ENCODE data around the gene FAM124A. TPM values are rescaled to one million over a fixed set of nuclear protein-coding genes. Genes with fewer than 3 reads are reported as not detected.

Gene FAM124A
- total and polyA plus RNA-seq, 2 of the 8 experiments (the other 6 are each of a cell fraction or from before 2014, with no cell fraction given): 40.7 to 49.9 TPM

DNA sequence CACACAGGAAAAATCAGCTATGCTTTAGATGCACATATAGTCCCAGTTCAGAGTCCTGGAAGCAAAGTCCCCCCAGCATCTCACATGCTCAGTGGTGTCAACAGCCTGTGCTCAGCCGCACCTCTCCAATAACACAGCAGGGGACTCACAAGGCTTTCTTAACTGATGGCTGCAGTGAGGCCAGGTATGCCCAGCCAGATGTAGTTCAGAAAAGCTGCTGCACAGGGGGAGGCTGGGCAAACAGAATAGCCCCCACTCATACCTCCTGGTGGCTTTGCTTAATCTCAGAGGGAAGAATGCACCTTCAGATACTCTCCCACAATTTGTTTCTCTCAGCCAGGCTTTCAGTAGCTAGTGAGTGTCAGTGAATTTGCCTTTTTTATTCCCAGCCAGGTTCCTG, 33.4 kb downstream of the FAM124A start:
- peak overlapping the region in 1 of 2 experiments; percentile 25; a peak in 1 of 4 replicates for H3K4me2 ChIP-seq (ENCODE audit: insufficient read depth in 1 of 2, low read depth in 2 of 2, low read length in 2 of 2)

More for the DNA sequence above, 33.4 kb downstream of the FAM124A start:
- H4K8ac ChIP-seq (ENCODE audit: extremely low read depth, insufficient read depth, low read length): no peak overlapping the region
- no peak overlapping the region; a peak in 1 of 8 replicates for H3K4me3 ChIP-seq (ENCODE audit: extremely low read depth in 1 of 4, insufficient read depth in 2 of 4, low read depth in 3 of 4, low read length in 4 of 4)
- H3K36me3 ChIP-seq (ENCODE audit: control insufficient read depth in 2 of 4, insufficient read depth in 4 of 4, low read length in 3 of 4): peaks cover 13 to 70% (median 43%) of the 10 kb centered on the region in 4 experiments
- TF ChIP-seq POLR2AphosphoS5 (IDR thresholded peaks at IDR 0.05; ENCODE audit: low read depth, low read length): no peak
- TF ChIP-seq RBBP5 (IDR thresholded peaks at IDR 0.05; ENCODE audit: borderline replicate concordance, low read depth, low read length): no peak
- peak in 1 of 2 experiments; percentile 45; a peak in 1 of 4 replicates for TF ChIP-seq HDAC2 (IDR thresholded peaks at IDR 0.05; ENCODE audit: borderline replicate concordance in 1 of 2, low read depth in 2 of 2, low read length in 2 of 2)
- no peak for TF ChIP-seq TAF1 (IDR thresholded peaks at IDR 0.05; ENCODE audit: low read depth, low read length)
- TF ChIP-seq CTBP2 (IDR thresholded peaks at IDR 0.05; ENCODE audit: borderline replicate concordance, insufficient read depth, insufficient read length, low read length): no peak
- no peak for TF ChIP-seq YY1 (IDR thresholded peaks at IDR 0.05; ENCODE audit: low read depth, low read length)
- TF ChIP-seq RAD21 (IDR thresholded peaks at IDR 0.05 in 1 of 2, conservative IDR thresholded peaks at IDR 0.05 in 1 of 2; ENCODE audit: low read depth in 2 of 2, low read length in 2 of 2): 0 out of 4 replicates have a peak, but pooled peaks of 1 of the 2 experiments have one; percentile 3
- peak; percentile 44 for TF ChIP-seq NANOG (IDR thresholded peaks at IDR 0.05; ENCODE audit: insufficient read depth, low read depth, low read length, poor library complexity, severe bottlenecking)
- peak; percentile 17; the same call in 1 of the 2 replicates for TF ChIP-seq TEAD4 (IDR thresholded peaks at IDR 0.05; ENCODE audit: low read depth, low read length)
- no peaks in the 10 kb centered on the region for H3K9me3 ChIP-seq (ENCODE audit: insufficient read depth in 2 of 2, low read depth in 1 of 2, low read length in 1 of 2)
- peaks cover 4 to 84% of the 10 kb centered on the region in 2 experiments for H3K79me2 ChIP-seq (ENCODE audit: control insufficient read depth in 1 of 2, insufficient read depth in 2 of 2, low read length in 2 of 2)
- H3K18ac ChIP-seq (ENCODE audit: extremely low read depth, low read length): no peak overlapping the region
- no peak overlapping the region for H2AFZ ChIP-seq (ENCODE audit: low read length)
- H2AK5ac ChIP-seq (ENCODE audit: low read depth, low read length): no peak overlapping the region
- H3K4ac ChIP-seq (replicated peaks; ENCODE audit: insufficient read length, low read depth, low read length): no peak overlapping the region
- H3K23me2 ChIP-seq (ENCODE audit: low read depth, low read length): no peaks in the 10 kb centered on the region
- H4K5ac ChIP-seq (ENCODE audit: insufficient read length, low read depth, low read length): no peak overlapping the region
- DNase-seq (ENCODE audit: low read depth in 1 of 2, low spot score in 2 of 2) (peak in 1 of 2 experiments; percentile 43), FAIRE-seq (peak; percentile 52)
- H3K27ac ChIP-seq (ENCODE audit: low read depth, low read length): 0 out of 2 replicates have a peak overlapping the region, but pooled peaks have one; percentile 25
- no peak overlapping the region for H3K9ac ChIP-seq (replicated peaks in 1 of 4; ENCODE audit: extremely low read depth in 1 of 4, low read depth in 3 of 4, low read length in 3 of 4)
- ChIA-PET POLR2A (ENCODE audit: partially characterized antibody) (interaction anchor here (0.5 to 3.2 kb wide), 10 partner anchors 9 to 166 kb away, joined by 3 to 29 read pairs (median 3); no protein-coding TSS in a partner anchor), CTCF (ENCODE audit: partially characterized antibody) (interaction anchor here (0.9 to 5.7 kb wide), 10 partner anchors 8 to 130 kb away, joined by 3 to 30 read pairs (median 4); no protein-coding TSS in a partner anchor)
- H3K56ac ChIP-seq (replicated peaks; ENCODE audit: insufficient read length, low read depth, low read length): no peak overlapping the region
- no peak overlapping the region for H3K14ac ChIP-seq (ENCODE audit: insufficient read length)
- H4K20me1 ChIP-seq (replicated peaks in 1 of 2; ENCODE audit: control insufficient read depth in 1 of 2, insufficient read depth in 2 of 2, low read length in 2 of 2): peaks cover 0 to 3% of the 10 kb centered on the region in 2 experiments
- no peak overlapping the region for H2BK15ac ChIP-seq (ENCODE audit: low read length)
- H3K23ac ChIP-seq (ENCODE audit: insufficient read length): no peak overlapping the region
- peaks cover 33% of the 10 kb centered on the region for H3K79me1 ChIP-seq (ENCODE audit: low read depth, low read length)
- H3K4me1 ChIP-seq (replicated peaks in 1 of 4; ENCODE audit: control insufficient read depth in 3 of 4, insufficient read depth in 4 of 4, low read length in 3 of 4): peaks cover 12 to 21% (median 17%) of the 10 kb centered on the region in 4 experiments
- no peak overlapping the region for H2BK20ac ChIP-seq (ENCODE audit: low read length)
- WGBS, 2 experiments (ENCODE audit: extremely low coverage in 1 of 2, insufficient coverage in 1 of 2, insufficient read length in 1 of 2, insufficient replicate concordance in 2 of 2, low coverage in 1 of 2, low lambda C conversion rate in 2 of 2, missing lambda C conversion rate in 1 of 2): 40% methylated on average over 1 of the region's 1 CpG; no CpG with 5 or more reads in 1 of the 2 experiments
- H2BK120ac ChIP-seq (replicated peaks; ENCODE audit: low read depth, low read length): no peak overlapping the region
- H4K91ac ChIP-seq (replicated peaks; ENCODE audit: insufficient read length, low read length): no peak overlapping the region
- H3K27me3 ChIP-seq (replicated peaks in 1 of 4; ENCODE audit: control insufficient read depth in 3 of 4, extremely low read depth in 1 of 4, insufficient read depth in 3 of 4, low read length in 3 of 4): no peaks in the 10 kb centered on the region
- no peak overlapping the region for H2BK12ac ChIP-seq (ENCODE audit: low read depth, low read length)
- no peak overlapping the region for H2BK5ac ChIP-seq (ENCODE audit: low read depth, low read length)

Measured in H1 (cell line).